Measurements from ENCODE around the gene CCL21.

GRCh38 chr9:34686732-34687131 is 23.2 kb downstream of the CCL21 start:
- TF ChIP-seq CTCF (IDR thresholded peaks at IDR 0.05) (no peak), POLR2AphosphoS5 (IDR thresholded peaks at IDR 0.05; ENCODE audit: low read depth, low read length) (no peak), SIN3A (IDR thresholded peaks at IDR 0.05; ENCODE audit: borderline replicate concordance, insufficient read depth, low read depth, low read length) (no peak)
